Measurements from ENCODE around the gene SLC9A3.

DNA sequence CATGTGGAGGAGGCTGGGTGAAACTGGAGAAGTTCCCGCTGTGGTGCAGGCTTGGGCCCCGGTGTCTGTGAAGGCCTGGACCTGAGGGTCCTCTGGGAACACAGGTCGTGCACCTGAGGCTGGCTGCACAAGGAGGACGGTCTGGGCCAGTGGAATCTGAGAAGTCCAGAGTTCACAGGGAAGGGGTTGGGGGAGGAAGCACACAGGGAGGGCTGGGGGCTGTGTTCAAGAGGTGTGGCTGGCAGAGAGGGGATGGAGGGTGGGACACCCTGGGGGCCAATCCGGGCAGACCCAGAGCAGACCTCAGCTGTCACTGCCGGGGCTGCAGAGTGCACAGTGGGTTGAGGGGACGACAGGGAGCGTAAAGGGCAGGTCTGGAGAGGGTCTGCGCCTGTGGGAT lies 2.6 kb downstream of the SLC9A3 start:
- TF ChIP-seq, protein P1, sequence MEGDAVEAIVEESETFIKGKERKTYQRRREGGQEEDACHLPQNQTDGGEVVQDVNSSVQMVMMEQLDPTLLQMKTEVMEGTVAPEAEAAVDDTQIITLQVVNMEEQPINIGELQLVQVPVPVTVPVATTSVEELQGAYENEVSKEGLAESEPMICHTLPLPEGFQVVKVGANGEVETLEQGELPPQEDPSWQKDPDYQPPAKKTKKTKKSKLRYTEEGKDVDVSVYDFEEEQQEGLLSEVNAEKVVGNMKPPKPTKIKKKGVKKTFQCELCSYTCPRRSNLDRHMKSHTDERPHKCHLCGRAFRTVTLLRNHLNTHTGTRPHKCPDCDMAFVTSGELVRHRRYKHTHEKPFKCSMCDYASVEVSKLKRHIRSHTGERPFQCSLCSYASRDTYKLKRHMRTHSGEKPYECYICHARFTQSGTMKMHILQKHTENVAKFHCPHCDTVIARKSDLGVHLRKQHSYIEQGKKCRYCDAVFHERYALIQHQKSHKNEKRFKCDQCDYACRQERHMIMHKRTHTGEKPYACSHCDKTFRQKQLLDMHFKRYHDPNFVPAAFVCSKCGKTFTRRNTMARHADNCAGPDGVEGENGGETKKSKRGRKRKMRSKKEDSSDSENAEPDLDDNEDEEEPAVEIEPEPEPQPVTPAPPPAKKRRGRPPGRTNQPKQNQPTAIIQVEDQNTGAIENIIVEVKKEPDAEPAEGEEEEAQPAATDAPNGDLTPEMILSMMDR (IDR thresholded peaks at IDR 0.05): no peak
- no peak for TF ChIP-seq POLR2A (IDR thresholded peaks at IDR 0.05)

Measured in esophagus squamous epithelium (tissue), 4 donors.